Measurements from ENCODE around the gene L1CAM. TPM values are rescaled to one million over a fixed set of nuclear protein-coding genes. Genes with fewer than 3 reads are reported as not detected.

The L1CAM gene
- total RNA-seq, 1 experiment from 2014 or later: 0.29 TPM

GRCh38 chrX:153878969-153879653 is 6.9 kb downstream of the L1CAM start:
- DNase-seq (ENCODE audit: low read depth): no peak

- DNase-seq (ENCODE audit: low read depth): no peak
These were observed 7.6 kb downstream of the L1CAM start for GRCh38 chrX:153878345-153878744.

- no peak for DNase-seq (ENCODE audit: low read depth)
These were observed 8.3 kb downstream of the L1CAM start for GRCh38 chrX:153877571-153878261.

- no peak for DNase-seq (ENCODE audit: low read depth)
These were observed 9.9 kb downstream of the L1CAM start for GRCh38 chrX:153876112-153876491.

- DNase-seq (ENCODE audit: low read depth): peak; percentile 7
These were observed 10.4 kb downstream of the L1CAM start for GRCh38 chrX:153875391-153876111.

- no peak for DNase-seq (ENCODE audit: low read depth)
These were observed 11.4 kb downstream of the L1CAM start for GRCh38 chrX:153874366-153875125.

- no peak for DNase-seq (ENCODE audit: low read depth)
These were observed 11.9 kb downstream of the L1CAM start for GRCh38 chrX:153874085-153874365.

GRCh38 chrX:153873282-153874084 is 12.5 kb downstream of the L1CAM start:
- DNase-seq (ENCODE audit: low read depth): no peak

GRCh38 chrX:153871946-153872878 is 13.8 kb downstream of the L1CAM start:
- DNase-seq (ENCODE audit: low read depth): no peak

GRCh38 chrX:153871451-153871850 is 14.5 kb downstream of the L1CAM start:
- no peak for DNase-seq (ENCODE audit: low read depth)

GRCh38 chrX:153870791-153871360 is 15.1 kb downstream of the L1CAM start:
- DNase-seq (ENCODE audit: low read depth): no peak

- DNase-seq (ENCODE audit: low read depth): no peak
These were observed 15.7 kb downstream of the L1CAM start for GRCh38 chrX:153870288-153870690.

- no peak for DNase-seq (ENCODE audit: low read depth)
These were observed 16.3 kb downstream of the L1CAM start for GRCh38 chrX:153869473-153870287.

- DNase-seq (ENCODE audit: low read depth): no peak
These were observed 17.1 kb downstream of the L1CAM start for GRCh38 chrX:153868576-153869472.

GRCh38 chrX:153867671-153868070 is 18.3 kb downstream of the L1CAM start:
- no peak for DNase-seq (ENCODE audit: low read depth)

- DNase-seq (ENCODE audit: low read depth): no peak
These were observed 18.8 kb downstream of the L1CAM start for GRCh38 chrX:153867139-153867538.

- DNase-seq (ENCODE audit: low read depth): no peak
These were observed 19.5 kb downstream of the L1CAM start for GRCh38 chrX:153866302-153867019.

Data from LHCN-M2 (cell line).